Limb (tissue), 2 donors: ENCODE measurements around the gene METTL22.

ENCODE experiments used
- DNase-seq, 2 donors: peaks; one replicate each; pipeline ENCODE4 v3.0.0-alpha.2; 2016; ENCODE audit errors: extremely low spot score in 2 of 2

METTL22 gene, protein sequence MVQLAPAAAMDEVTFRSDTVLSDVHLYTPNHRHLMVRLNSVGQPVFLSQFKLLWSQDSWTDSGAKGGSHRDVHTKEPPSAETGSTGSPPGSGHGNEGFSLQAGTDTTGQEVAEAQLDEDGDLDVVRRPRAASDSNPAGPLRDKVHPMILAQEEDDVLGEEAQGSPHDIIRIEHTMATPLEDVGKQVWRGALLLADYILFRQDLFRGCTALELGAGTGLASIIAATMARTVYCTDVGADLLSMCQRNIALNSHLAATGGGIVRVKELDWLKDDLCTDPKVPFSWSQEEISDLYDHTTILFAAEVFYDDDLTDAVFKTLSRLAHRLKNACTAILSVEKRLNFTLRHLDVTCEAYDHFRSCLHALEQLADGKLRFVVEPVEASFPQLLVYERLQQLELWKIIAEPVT

DNA sequence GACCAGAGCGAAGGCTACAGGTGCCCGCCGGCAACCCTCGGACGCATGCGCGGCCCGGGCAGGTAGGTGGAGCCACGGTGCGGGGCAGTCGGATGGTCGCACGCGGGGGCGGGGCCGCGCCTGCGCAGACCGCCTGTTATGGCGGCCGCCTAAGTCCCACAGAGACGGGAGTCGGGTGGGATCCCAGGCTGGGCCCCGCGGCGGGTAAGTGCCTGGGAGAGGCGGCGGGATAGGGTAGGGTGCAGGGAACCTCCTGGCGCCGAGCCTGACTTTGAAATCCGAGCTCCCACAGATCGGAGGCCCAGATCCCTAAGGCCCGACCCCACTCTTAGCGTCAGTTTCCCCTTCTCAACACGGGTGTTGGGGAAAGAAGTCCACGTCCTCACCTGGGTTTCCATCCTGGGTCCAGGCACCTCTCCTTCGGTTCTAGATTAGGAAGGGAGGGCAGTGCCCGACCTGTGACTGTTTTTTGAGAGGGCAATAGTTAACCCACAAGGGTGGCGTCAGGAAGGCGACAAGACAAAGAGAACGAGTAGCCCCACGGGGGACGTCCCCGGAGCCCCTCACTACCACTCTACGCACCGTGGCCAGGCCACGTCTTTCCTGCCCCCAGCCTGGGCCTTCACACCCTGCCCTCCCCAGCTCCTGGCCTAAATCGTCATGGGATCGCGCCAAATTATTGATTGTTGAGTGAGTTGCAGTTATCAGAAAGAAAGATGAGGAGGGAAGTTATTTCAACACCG lies at the start of gene METTL22:
Gene METTL22, plus strand, starts transcription at position 127 of the 743 bp plus-strand sequence. CDS start 3,968 bp downstream, outside the sequence.
- peak; percentile 89 to 95 for DNase-seq

DNA sequence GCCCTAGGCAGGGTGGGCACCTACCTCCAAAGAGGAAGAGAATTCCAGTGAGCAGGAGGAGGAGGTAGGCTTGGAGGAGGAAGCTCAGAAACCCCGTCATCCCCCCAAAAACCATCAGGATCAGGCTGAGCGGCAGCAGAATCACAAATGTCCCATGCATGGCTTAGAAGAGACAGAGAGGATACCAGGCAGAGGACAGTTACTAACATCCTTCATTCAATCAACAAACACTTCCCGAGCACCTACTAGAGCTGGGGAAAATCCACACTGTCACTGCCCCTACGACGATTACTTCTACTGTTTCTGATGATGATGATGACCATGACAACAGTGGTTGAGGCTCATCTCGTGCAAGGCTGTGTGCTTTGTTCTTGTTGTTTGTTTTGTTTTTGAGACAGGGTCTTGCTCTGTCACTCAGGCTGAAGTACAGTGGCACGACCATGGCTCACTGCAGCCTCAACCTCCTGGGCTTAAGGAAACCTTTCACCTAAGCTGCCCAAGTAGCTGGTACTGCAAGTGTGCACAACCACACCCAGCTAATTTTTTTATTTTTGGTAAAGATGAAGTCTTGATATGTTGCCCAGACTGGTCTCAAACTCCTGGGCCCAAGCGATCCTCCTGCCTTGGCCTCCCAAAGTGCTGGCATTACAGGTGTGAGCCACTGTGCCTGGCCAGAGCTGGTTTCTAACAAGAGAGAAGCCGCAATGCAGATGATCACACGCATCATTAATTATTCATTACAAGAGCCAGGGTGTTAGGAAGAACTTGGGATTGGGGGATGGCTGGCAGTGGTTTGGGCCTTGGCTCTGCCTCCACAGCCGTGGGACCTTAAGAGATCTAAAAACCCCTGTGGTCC lies 49.2 kb upstream of the METTL22 start:
- DNase-seq, result no peak

DNA sequence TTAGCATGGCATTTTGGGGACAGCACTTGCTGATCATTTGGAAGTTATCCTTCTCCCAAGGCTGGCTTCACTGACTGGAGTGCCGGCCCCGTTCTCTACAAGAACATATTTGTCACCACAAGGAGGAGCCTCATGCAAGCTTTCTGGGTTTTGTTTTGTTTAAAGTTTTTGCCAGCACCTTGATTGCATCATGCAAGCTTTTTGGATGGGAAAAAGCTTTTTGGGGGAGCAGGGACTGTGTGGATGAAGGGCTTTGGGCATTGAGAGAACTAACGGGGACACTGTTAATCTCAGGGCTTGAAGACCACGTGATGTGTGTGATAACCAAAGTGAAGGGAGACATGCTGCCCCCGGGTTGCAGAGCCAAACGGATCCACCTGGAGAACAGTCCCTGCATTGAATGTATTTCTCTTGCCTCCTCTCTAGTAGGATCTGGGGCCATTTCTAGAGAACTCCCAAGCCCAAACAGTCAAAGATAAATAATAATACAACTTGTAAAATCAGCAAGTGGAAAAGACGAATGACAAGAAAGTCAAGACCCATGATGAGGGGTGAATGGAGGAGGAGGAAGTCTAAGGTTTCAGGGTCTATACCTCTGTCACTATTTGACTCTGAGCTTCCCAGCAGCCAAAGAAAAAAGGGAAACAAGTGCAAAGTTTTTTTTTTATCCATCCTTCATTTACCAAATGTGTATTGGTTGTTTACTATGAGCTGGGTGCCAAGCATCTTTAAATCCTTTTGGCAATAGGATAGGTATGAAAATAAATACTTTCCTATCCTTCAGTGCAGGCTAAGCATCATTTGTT lies 48.4 kb upstream of the METTL22 start:
- DNase-seq, result peak in 1 of 2 donors; percentile 19

- no peak for DNase-seq
These were observed 46.1 kb upstream of the METTL22 start for GRCh38 chr16:8575399-8575798.

DNA sequence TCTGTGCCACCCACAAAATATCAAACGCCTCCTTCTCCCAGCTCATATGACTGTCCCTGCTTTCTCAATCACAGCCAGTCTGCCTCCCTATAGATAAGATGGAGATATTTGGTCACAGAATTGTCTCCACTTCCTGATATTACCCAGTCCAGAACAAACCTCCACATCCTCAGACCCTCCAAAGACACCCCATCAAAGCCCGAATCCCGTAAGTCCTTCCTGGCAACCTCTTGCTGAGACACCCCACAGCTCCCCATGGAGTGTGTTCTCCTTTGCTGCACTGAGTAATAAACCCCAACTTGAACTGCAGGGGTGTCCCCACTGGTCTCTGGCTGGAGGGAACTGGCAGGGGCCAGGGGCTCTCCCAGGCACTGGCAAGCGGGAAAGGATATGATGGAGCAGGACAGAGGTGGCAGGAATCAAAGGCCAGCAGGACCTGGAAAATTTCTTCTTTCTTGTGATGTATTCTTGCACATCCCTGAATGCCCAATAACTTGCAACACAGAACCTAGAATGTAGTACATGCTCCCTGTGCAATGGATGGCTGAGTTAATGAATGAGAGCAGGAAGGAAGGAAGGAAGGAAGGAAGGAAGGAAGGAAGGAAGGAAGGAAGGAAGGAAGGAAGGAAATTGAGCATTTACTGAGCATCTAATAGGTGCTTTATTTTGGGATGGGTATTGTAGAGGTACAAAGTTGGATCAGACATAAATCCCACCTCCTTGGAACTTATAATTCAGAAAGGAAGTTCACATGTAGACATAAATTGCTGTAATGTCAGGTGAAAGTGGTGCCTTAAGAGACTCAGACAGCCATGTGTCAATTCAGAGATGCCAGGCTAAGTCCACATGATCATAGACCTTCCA lies 45.1 kb upstream of the METTL22 start:
- DNase-seq, result no peak

- no peak for DNase-seq
These were observed 43.7 kb upstream of the METTL22 start for GRCh38 chr16:8577678-8578304.

DNA sequence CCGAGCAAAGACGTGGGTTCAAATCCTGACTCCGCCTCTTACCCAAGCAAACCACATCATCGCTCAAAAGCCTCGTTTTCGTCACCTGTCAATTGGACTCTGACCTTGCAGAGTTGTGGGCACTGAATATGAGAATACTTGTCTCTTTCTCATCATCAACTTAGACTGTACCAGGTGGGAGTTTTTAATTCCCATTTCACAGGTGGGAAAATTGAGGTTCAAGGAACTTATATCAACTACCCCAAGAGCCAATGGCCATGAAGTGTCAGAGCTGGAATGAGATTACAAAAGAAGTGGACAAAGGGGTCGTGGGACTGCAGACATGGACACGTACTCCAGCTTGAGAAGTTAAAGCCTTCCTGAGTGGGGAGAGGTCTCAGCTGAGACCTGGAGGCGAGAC lies 41.9 kb upstream of the METTL22 start:
- DNase-seq, result no peak

- DNase-seq, result no peak
These were observed 39.5 kb upstream of the METTL22 start for GRCh38 chr16:8581831-8582580.

- DNase-seq, result no peak
These were observed 38.3 kb upstream of the METTL22 start for GRCh38 chr16:8583199-8583598.

GRCh38 chr16:8583732-8584131 lies 37.8 kb upstream of the METTL22 start:
- DNase-seq, result no peak

DNA sequence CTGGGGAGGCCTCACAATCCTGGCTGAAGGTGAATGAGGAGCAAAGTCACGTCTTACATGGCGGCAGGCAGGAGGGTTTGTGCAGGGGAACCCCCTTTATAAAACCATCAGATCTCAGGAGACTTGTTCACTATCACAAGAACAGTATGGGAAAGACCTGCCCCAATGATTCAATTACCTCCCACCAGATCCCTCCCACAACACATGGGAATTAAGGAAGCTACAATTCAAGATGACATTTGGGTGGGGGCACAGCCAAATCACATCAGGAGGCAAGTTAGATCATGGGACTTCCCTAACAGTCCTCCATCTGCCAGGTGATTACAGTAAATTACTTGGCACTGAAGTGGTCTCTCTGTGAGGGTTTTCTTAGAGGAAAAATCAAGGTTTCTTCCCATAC lies 36.5 kb upstream of the METTL22 start:
- no peak for DNase-seq

GRCh38 chr16:8585857-8586256 lies 35.6 kb upstream of the METTL22 start:
- DNase-seq, result no peak

GRCh38 chr16:8587065-8587464 lies 34.4 kb upstream of the METTL22 start:
- DNase-seq, result no peak

DNA sequence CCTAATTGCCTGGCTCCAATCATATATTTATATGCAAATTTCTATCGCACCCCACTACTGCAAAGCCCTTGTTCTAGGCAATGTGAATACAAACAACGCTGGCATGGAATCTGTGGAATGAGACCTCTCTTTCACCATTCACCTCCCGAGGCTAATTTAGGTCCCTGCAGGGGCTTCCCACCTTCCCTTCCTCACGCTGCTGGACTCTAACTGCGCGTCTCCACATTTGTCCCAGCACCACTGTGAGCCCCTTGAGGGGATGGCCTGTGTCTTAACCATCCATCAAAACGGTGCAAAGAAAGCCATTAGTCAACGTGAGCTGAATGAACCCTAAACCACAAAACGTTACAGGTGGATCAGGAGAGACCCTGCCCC lies 32.8 kb upstream of the METTL22 start:
- DNase-seq, result no peak

- DNase-seq, result no peak
These were observed 32.2 kb upstream of the METTL22 start for GRCh38 chr16:8589057-8589899.

- DNase-seq, result no peak
These were observed 31.4 kb upstream of the METTL22 start, which contains the start of gene TMEM114 for GRCh38 chr16:8589900-8590688. TMEM114 (minus strand) TSS chr16:8590511; CDS start chr16:8589838, 673 bp downstream.

- no peak for DNase-seq
These were observed 30.7 kb upstream of the METTL22 start for GRCh38 chr16:8590811-8591210.
